Progenitor cell of endocrine pancreas (in vitro differentiated cells): ENCODE data around the gene LUZP2. TPM values are rescaled to one million over a fixed set of nuclear protein-coding genes. Genes with fewer than 3 reads are reported as not detected.

Experiments
- DNase-seq: peaks from one replicate; pipeline ENCODE4 v3.0.0; 2021; ENCODE audit warnings: low spot score; ENCODE audit not compliant: unreplicated experiment
- H3K27ac Mint-ChIP-seq: 2 replicates; pipeline ENCODE4 v1.8.0; 2021; ENCODE audit warnings: mild to moderate bottlenecking, moderate library complexity, mixed read lengths
- H3K27me3 Mint-ChIP-seq: 2 replicates; pipeline ENCODE4 v1.8.0; 2021; ENCODE audit warnings: mixed read lengths
- H3K36me3 Mint-ChIP-seq: 2 replicates; pipeline ENCODE4 v1.8.0; 2022; ENCODE audit warnings: mixed read lengths; ENCODE audit not compliant: insufficient read depth
- H3K4me1 Mint-ChIP-seq: 2 replicates; pipeline ENCODE4 v1.8.0; 2021; ENCODE audit warnings: low read depth, mixed read lengths
- H3K4me3 Mint-ChIP-seq: 2 replicates; pipeline ENCODE4 v1.8.0; 2021; ENCODE audit warnings: low read depth, mild to moderate bottlenecking, moderate library complexity, mixed read lengths
- H3K9me3 Mint-ChIP-seq: 2 replicates; pipeline ENCODE4 v1.8.0; 2021; ENCODE audit warnings: low read depth, mixed read lengths
- CTCF ChIP-seq: fragments of 200-600 bp; sonication (generic); IDR thresholded peaks from one replicate; pipeline ENCODE4 v1.5.0; 2021; ENCODE audit warnings: antibody characterized with exemption, mild to moderate bottlenecking; ENCODE audit not compliant: unreplicated experiment
- total RNA-seq: library from RNA; stranded (reverse); gene quantifications from 2 replicates; pipeline ENCODE4 v1.2.1, GENCODE V29; 2021

The LUZP2 gene
- total RNA-seq, 1 donor from 2014 or later: 1.8 TPM

GRCh38 chr11:24767411-24767810 is 270.6 kb downstream of the LUZP2 start:
- no peaks in the 10 kb centered on the region for H3K9me3 Mint-ChIP-seq
- H3K36me3 Mint-ChIP-seq: no peaks in the 10 kb centered on the region
- no peaks in the 10 kb centered on the region for H3K4me1 Mint-ChIP-seq
- H3K27ac Mint-ChIP-seq: no peak overlapping the region
- no peak for TF ChIP-seq CTCF
- no peak overlapping the region for H3K4me3 Mint-ChIP-seq
- DNase-seq: no peak
- no peaks in the 10 kb centered on the region for H3K27me3 Mint-ChIP-seq

- Mint-ChIP-seq H3K27ac (no peak overlapping the region), H3K4me1 (no peaks in the 10 kb centered on the region), H3K4me3 (no peak overlapping the region), H3K27me3 (no peaks in the 10 kb centered on the region), H3K36me3 (no peaks in the 10 kb centered on the region), H3K9me3 (peaks cover 3% of the 10 kb centered on the region)
- no peak for DNase-seq
- no peak for TF ChIP-seq CTCF
These were observed 276.5 kb downstream of the LUZP2 start for GRCh38 chr11:24773322-24773721.

GRCh38 chr11:24779791-24780190 is 282.9 kb downstream of the LUZP2 start:
- no peaks in the 10 kb centered on the region for H3K36me3 Mint-ChIP-seq
- no peaks in the 10 kb centered on the region for H3K4me1 Mint-ChIP-seq
- no peaks in the 10 kb centered on the region for H3K9me3 Mint-ChIP-seq
- peak; percentile 19 for TF ChIP-seq CTCF
- H3K27me3 Mint-ChIP-seq: no peaks in the 10 kb centered on the region
- H3K27ac Mint-ChIP-seq: no peak overlapping the region
- DNase-seq: no peak
- no peak overlapping the region for H3K4me3 Mint-ChIP-seq

- Mint-ChIP-seq H3K4me3 (no peak overlapping the region), H3K27ac (no peak overlapping the region), H3K4me1 (peaks cover 2% of the 10 kb centered on the region), H3K36me3 (no peaks in the 10 kb centered on the region), H3K9me3 (no peaks in the 10 kb centered on the region), H3K27me3 (no peaks in the 10 kb centered on the region)
- DNase-seq: no peak
- TF ChIP-seq CTCF: no peak
These were observed 284.4 kb downstream of the LUZP2 start for GRCh38 chr11:24781288-24781687.

GRCh38 chr11:24793479-24793878 is 296.6 kb downstream of the LUZP2 start:
- H3K4me1 Mint-ChIP-seq: peaks cover 7% of the 10 kb centered on the region
- no peaks in the 10 kb centered on the region for H3K27me3 Mint-ChIP-seq
- no peak for TF ChIP-seq CTCF
- H3K27ac Mint-ChIP-seq: no peak overlapping the region
- H3K4me3 Mint-ChIP-seq: no peak overlapping the region
- H3K36me3 Mint-ChIP-seq: no peaks in the 10 kb centered on the region
- no peaks in the 10 kb centered on the region for H3K9me3 Mint-ChIP-seq
- no peak for DNase-seq

GRCh38 chr11:24794064-24794463 is 297.2 kb downstream of the LUZP2 start:
- TF ChIP-seq CTCF: no peak
- Mint-ChIP-seq H3K36me3 (no peaks in the 10 kb centered on the region), H3K4me3 (no peak overlapping the region), H3K4me1 (peaks cover 7% of the 10 kb centered on the region), H3K9me3 (no peaks in the 10 kb centered on the region), H3K27ac (no peak overlapping the region), H3K27me3 (no peaks in the 10 kb centered on the region)
- DNase-seq: no peak
